Liver (tissue), 9 donors: ENCODE measurements around the gene PUS10. TPM values are rescaled to one million over a fixed set of nuclear protein-coding genes. Genes with fewer than 3 reads are reported as not detected.

Source experiments
- DNase-seq: peaks from one replicate; pipeline ENCODE4 v3.0.0-alpha.2; 2017; ENCODE audit warnings: low spot score
- H3K27ac ChIP-seq, 2 donors: one replicate each; pipeline ENCODE4 v1.7.0; 2013; ENCODE audit warnings: inconsistent platforms in 2 of 2, low read length in 2 of 2, control low read depth in 1 of 2, low read depth in 1 of 2, mild to moderate bottlenecking in 1 of 2
- H3K27me3 ChIP-seq, 4 donors: one replicate each; pipeline versions ENCODE4 v1.6.1 to v1.7.0; 2013; ENCODE audit warnings: low read length in 3 of 4, inconsistent platforms in 1 of 4, mild to moderate bottlenecking in 1 of 4, moderate library complexity in 1 of 4; ENCODE audit not compliant: control insufficient read depth in 4 of 4, insufficient read depth in 4 of 4
- H3K36me3 ChIP-seq, 4 donors: one replicate each; pipeline versions ENCODE4 v1.6.1 to v1.7.0; 2013; ENCODE audit warnings: low read length in 3 of 4, mild to moderate bottlenecking in 3 of 4, low read depth in 1 of 4, moderate library complexity in 1 of 4; ENCODE audit not compliant: control insufficient read depth in 4 of 4, insufficient read depth in 3 of 4
- H3K4me1 ChIP-seq, 4 donors: one replicate each; pipeline versions ENCODE4 v1.6.1 to v1.7.0; 2013; ENCODE audit warnings: low read length in 3 of 4, mild to moderate bottlenecking in 3 of 4, moderate library complexity in 1 of 4; ENCODE audit not compliant: control insufficient read depth in 4 of 4, insufficient read depth in 4 of 4
- H3K4me3 ChIP-seq, 3 donors: one replicate each; pipeline versions ENCODE4 v1.6.1 to v1.7.0; 2013; ENCODE audit warnings: low read length in 3 of 3, control low read depth in 1 of 3, low read depth in 1 of 3, mild to moderate bottlenecking in 1 of 3
- H3K9ac ChIP-seq, 2 donors: one replicate each; pipeline ENCODE4 v1.7.0; 2013; ENCODE audit warnings: low read length in 2 of 2, mild to moderate bottlenecking in 2 of 2, moderate library complexity in 2 of 2, control low read depth in 1 of 2, low read depth in 1 of 2
- H3K9me3 ChIP-seq, 4 donors: one replicate each; pipeline versions ENCODE4 v1.6.1 to v1.7.0; 2013; ENCODE audit warnings: low read length in 3 of 4; ENCODE audit not compliant: control insufficient read depth in 4 of 4
- EGR1 ChIP-seq, 2 donors: IDR thresholded peaks; 2 replicates each; pipeline ENCODE4 v1.6.1; 2016 to 2018; ENCODE audit warnings: antibody characterized with exemption in 2 of 2, low read depth in 2 of 2
- FOXA1 ChIP-seq: IDR thresholded peaks from 2 replicates; pipeline ENCODE4 v1.6.1; 2016; ENCODE audit warnings: antibody characterized with exemption
- FOXA2 ChIP-seq: IDR thresholded peaks from 2 replicates; pipeline ENCODE4 v1.6.1; 2016; ENCODE audit warnings: antibody characterized with exemption
- GABPA ChIP-seq, 2 donors: IDR thresholded peaks in 1 of 2; conservative IDR thresholded peaks in 1 of 2; 2 replicates each; pipeline ENCODE4 v1.6.1; 2016; ENCODE audit warnings: antibody characterized with exemption in 2 of 2, mild to moderate bottlenecking in 1 of 2, moderate library complexity in 1 of 2
- HNF4A ChIP-seq, 2 donors: conservative IDR thresholded peaks; 2 replicates each; pipeline ENCODE4 v1.6.1; 2016; ENCODE audit warnings: antibody characterized with exemption in 2 of 2, mild to moderate bottlenecking in 2 of 2
- JUND ChIP-seq, 2 donors: IDR thresholded peaks; 2 replicates each; pipeline ENCODE4 v1.6.1; 2016; ENCODE audit warnings: antibody characterized with exemption in 2 of 2
- NR2F2 ChIP-seq: IDR thresholded peaks from 2 replicates; pipeline ENCODE4 v1.6.1; 2016; ENCODE audit warnings: antibody characterized with exemption
- RXRA ChIP-seq, 2 donors: IDR thresholded peaks; 2 replicates each; pipeline ENCODE4 v1.6.1; 2017 to 2018; ENCODE audit warnings: antibody characterized with exemption in 2 of 2, mild to moderate bottlenecking in 1 of 2
- TAF1 ChIP-seq: conservative IDR thresholded peaks from 2 replicates; pipeline ENCODE4 v1.6.1; 2016; ENCODE audit warnings: antibody characterized with exemption, mild to moderate bottlenecking
- YY1 ChIP-seq: IDR thresholded peaks from 2 replicates; pipeline ENCODE4 v1.6.1; 2016; ENCODE audit warnings: antibody characterized with exemption, mild to moderate bottlenecking
- WGBS: extraction: QIAGEN DNeasy Blood & Tissue Kit; methylation state at CpG from one replicate; pipeline ENCODE4 v1.1.7; 2013; 5-methylcytosine and 5-hydroxymethylcytosine counted together
- polyA plus RNA-seq, 2 donors: library from polyadenylated mRNA; stranded (reverse) in 1 of 2; unstranded in 1 of 2; fragments of 200-250 nt in 1 of 2; fragments of >200 nt in 1 of 2; fragmentation: Nextera tagmentation in 1 of 2; extraction: Ambion mirVana in 1 of 2; gene quantifications; one replicate each; pipeline versions ENCODE4 v1.2.1 to v1.2.3, GENCODE V29; 2013 to 2015
- total RNA-seq, 2 donors: library from RNA; depleted of rRNA; stranded (reverse); fragments of >200 nt; gene quantifications; one replicate each; pipeline ENCODE4 v1.2.3, GENCODE V29; 2014
- TF ChIP-seq, protein P1 (sequence below): IDR thresholded peaks from 2 replicates; pipeline ENCODE4 v1.6.1; 2016; ENCODE audit warnings: antibody characterized with exemption
- TF ChIP-seq, protein P2 (sequence below): IDR thresholded peaks from 2 replicates; pipeline ENCODE4 v1.6.1; 2016; ENCODE audit warnings: antibody characterized with exemption
- TF ChIP-seq, protein P3 (sequence below): fragments of 150-350 bp; IDR thresholded peaks from 2 replicates; pipeline ENCODE4 v1.5.1; 2017; ENCODE audit warnings: improper control_type of control experiment, low read depth, low read length; ENCODE audit not compliant: missing input control
- TF ChIP-seq, protein P4 (sequence below): IDR thresholded peaks from 2 replicates; pipeline ENCODE4 v1.6.1; 2016; ENCODE audit warnings: antibody characterized with exemption, mild to moderate bottlenecking
- donor health status: healthy.
- donor health status: healthy.
- donor health status: healthy.
- donor health status: healthy.
- donor health status: healthy.

The PUS10 gene
- total and polyA plus RNA-seq, 4 donors = 4.3 to 19.6 (median 6.4) TPM

DNA sequence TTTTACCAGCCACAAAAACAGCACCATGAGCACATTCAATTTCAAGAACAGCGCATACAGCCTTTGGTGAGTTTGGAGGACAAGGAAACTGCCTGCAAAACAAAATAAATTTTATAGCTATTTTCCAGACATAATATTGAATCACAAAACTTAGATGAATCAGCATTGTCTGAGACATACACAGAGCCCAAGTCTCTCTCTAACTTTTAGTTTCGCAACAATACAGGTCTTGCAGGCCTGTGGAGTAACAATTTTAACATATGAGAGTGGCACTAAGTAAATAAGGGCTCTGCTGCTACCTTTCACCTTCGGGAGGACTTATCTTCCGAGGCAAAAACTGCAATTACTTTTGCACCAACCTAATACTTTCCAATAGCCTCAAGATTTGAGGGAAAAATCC lies 56.6 kb downstream of the PUS10 start:
- Histone ChIP-seq H3K4me1 (no peaks in the 10 kb centered on the region), H3K36me3 (peaks cover 4 to 9% (median 8%) of the 10 kb centered on the region in 4 donors), H3K27me3 (no peaks in the 10 kb centered on the region), H3K9me3 (no peaks in the 10 kb centered on the region), H3K4me3 (no peak overlapping the region), H3K27ac (no peak overlapping the region), H3K9ac (no peak overlapping the region)
- TF ChIP-seq RXRA (IDR thresholded peaks at IDR 0.05) (no peak), FOXA1 (no peak), YY1 (no peak)
- TF ChIP-seq, protein P1, sequence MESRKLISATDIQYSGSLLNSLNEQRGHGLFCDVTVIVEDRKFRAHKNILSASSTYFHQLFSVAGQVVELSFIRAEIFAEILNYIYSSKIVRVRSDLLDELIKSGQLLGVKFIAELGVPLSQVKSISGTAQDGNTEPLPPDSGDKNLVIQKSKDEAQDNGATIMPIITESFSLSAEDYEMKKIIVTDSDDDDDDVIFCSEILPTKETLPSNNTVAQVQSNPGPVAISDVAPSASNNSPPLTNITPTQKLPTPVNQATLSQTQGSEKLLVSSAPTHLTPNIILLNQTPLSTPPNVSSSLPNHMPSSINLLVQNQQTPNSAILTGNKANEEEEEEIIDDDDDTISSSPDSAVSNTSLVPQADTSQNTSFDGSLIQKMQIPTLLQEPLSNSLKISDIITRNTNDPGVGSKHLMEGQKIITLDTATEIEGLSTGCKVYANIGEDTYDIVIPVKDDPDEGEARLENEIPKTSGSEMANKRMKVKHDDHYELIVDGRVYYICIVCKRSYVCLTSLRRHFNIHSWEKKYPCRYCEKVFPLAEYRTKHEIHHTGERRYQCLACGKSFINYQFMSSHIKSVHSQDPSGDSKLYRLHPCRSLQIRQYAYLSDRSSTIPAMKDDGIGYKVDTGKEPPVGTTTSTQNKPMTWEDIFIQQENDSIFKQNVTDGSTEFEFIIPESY = no peak
- whole genome bisulfite sequencing = 81% methylated on average over 4 of the region's 4 CpGs
- no peak for DNase-seq

DNA sequence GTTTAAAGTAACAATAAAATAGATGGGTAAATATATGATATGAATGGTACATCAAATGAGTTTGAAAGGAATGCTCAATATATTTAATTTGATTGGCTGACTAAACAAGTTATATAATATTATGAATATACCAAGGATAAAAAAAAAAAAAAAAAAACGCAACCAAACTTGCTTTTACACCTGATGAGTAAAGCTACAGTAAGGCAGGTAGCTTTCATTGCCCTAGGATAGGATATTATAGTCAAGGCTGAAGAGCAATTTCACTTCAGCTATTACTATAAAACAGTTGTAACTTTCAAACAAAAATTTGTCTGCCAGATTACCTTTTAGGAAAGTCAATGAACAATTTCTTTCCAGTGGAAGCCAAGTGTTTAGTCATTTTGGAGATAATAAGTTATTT lies 57.3 kb downstream of the PUS10 start:
- TF ChIP-seq GABPA (IDR thresholded peaks at IDR 0.05 in 1 of 2, conservative IDR thresholded peaks at IDR 0.05 in 1 of 2) (no peak), FOXA2 (no peak), HNF4A (conservative IDR thresholded peaks at IDR 0.05) (no peak), TAF1 (no peak)
- H3K27ac ChIP-seq = no peak overlapping the region
- no peak overlapping the region for H3K4me3 ChIP-seq
- WGBS = 98% methylated on average over 1 of the region's 1 CpG
- DNase-seq = no peak
- no peaks in the 10 kb centered on the region for H3K4me1 ChIP-seq
- H3K9me3 ChIP-seq = no peaks in the 10 kb centered on the region
- peaks cover 4 to 12% (median 9%) of the 10 kb centered on the region in 4 donors for H3K36me3 ChIP-seq
- no peaks in the 10 kb centered on the region for H3K27me3 ChIP-seq
- H3K9ac ChIP-seq = no peak overlapping the region

DNA sequence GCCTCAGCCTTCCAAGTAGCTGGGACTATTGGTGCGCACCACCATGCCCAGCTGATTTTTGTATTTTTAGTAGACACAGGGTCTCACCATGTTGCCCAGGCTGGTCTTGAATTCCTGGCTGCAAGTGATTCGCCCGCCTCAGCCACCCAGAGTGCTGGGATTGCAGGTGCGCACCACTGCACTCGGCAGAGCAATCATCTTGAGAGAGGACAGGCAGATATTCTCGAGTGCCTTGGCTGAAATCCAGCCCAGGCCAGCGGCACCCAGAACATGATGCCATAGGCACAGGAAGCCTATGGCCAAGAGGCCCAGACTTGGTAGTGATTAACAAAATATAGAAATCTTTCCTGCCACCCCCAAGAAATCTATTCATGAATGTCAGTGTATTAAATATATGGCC lies 58.6 kb downstream of the PUS10 start:
- Histone ChIP-seq H3K4me1 (no peaks in the 10 kb centered on the region), H3K9me3 (no peaks in the 10 kb centered on the region), H3K4me3 (no peak overlapping the region), H3K27ac (no peak overlapping the region), H3K9ac (no peak overlapping the region), H3K36me3 (peaks cover 4 to 14% (median 13%) of the 10 kb centered on the region in 4 donors), H3K27me3 (no peaks in the 10 kb centered on the region)
- 95% methylated on average over 7 of the region's 7 CpGs for WGBS
- no peak for DNase-seq
- no peak for TF ChIP-seq EGR1 (IDR thresholded peaks at IDR 0.05; ENCODE audit: low read depth in 2 of 2)
- TF ChIP-seq, protein P2, sequence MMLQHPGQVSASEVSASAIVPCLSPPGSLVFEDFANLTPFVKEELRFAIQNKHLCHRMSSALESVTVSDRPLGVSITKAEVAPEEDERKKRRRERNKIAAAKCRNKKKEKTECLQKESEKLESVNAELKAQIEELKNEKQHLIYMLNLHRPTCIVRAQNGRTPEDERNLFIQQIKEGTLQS = no peak
- TF ChIP-seq FOXA2 = no peak
- no peak for TF ChIP-seq NR2F2
- TF ChIP-seq RXRA (IDR thresholded peaks at IDR 0.05) = no peak
- TF ChIP-seq, protein P3, sequence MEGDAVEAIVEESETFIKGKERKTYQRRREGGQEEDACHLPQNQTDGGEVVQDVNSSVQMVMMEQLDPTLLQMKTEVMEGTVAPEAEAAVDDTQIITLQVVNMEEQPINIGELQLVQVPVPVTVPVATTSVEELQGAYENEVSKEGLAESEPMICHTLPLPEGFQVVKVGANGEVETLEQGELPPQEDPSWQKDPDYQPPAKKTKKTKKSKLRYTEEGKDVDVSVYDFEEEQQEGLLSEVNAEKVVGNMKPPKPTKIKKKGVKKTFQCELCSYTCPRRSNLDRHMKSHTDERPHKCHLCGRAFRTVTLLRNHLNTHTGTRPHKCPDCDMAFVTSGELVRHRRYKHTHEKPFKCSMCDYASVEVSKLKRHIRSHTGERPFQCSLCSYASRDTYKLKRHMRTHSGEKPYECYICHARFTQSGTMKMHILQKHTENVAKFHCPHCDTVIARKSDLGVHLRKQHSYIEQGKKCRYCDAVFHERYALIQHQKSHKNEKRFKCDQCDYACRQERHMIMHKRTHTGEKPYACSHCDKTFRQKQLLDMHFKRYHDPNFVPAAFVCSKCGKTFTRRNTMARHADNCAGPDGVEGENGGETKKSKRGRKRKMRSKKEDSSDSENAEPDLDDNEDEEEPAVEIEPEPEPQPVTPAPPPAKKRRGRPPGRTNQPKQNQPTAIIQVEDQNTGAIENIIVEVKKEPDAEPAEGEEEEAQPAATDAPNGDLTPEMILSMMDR = no peak
- TF ChIP-seq YY1 = no peak
- TF ChIP-seq, protein P4, sequence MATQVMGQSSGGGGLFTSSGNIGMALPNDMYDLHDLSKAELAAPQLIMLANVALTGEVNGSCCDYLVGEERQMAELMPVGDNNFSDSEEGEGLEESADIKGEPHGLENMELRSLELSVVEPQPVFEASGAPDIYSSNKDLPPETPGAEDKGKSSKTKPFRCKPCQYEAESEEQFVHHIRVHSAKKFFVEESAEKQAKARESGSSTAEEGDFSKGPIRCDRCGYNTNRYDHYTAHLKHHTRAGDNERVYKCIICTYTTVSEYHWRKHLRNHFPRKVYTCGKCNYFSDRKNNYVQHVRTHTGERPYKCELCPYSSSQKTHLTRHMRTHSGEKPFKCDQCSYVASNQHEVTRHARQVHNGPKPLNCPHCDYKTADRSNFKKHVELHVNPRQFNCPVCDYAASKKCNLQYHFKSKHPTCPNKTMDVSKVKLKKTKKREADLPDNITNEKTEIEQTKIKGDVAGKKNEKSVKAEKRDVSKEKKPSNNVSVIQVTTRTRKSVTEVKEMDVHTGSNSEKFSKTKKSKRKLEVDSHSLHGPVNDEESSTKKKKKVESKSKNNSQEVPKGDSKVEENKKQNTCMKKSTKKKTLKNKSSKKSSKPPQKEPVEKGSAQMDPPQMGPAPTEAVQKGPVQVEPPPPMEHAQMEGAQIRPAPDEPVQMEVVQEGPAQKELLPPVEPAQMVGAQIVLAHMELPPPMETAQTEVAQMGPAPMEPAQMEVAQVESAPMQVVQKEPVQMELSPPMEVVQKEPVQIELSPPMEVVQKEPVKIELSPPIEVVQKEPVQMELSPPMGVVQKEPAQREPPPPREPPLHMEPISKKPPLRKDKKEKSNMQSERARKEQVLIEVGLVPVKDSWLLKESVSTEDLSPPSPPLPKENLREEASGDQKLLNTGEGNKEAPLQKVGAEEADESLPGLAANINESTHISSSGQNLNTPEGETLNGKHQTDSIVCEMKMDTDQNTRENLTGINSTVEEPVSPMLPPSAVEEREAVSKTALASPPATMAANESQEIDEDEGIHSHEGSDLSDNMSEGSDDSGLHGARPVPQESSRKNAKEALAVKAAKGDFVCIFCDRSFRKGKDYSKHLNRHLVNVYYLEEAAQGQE = no peak
- no peak for TF ChIP-seq JUND (IDR thresholded peaks at IDR 0.05)
- TF ChIP-seq FOXA1 = no peak
